BE2C (cell line): ENCODE measurements around the gene PMEPA1.
A peak's percentile ranks its signal among the peaks of the same experiment; 100 is the strongest.

Source experiments
- DNase-seq: peaks from one replicate; pipeline ENCODE4 v3.0.0-alpha.2; 2020
- H3K27me3 ChIP-seq: fragments of 250-450 bp; sonication (Bioruptor Pico); 2 replicates; pipeline ENCODE4 v1.5.1; 2020; ENCODE audit warnings: mild to moderate bottlenecking
- H3K36me3 ChIP-seq: fragments of 250-450 bp; sonication (Bioruptor Pico); 2 replicates; pipeline ENCODE4 v1.5.1; 2020; ENCODE audit warnings: mild to moderate bottlenecking
- H3K4me1 ChIP-seq: fragments of 250-450 bp; sonication (Bioruptor Pico); 2 replicates; pipeline ENCODE4 v1.5.1; 2020
- H3K4me3 ChIP-seq: 2 replicates; pipeline ENCODE4 v1.5.1; 2011; ENCODE audit warnings: low read depth, low read length
- H3K9me3 ChIP-seq: fragments of 250-450 bp; sonication (Bioruptor Pico); 2 replicates; pipeline ENCODE4 v1.5.1; 2020
- CTCF ChIP-seq: IDR thresholded peaks from 2 replicates; pipeline ENCODE4 v1.5.1; 2012; ENCODE audit warnings: mild to moderate bottlenecking, low read depth, low read length

PMEPA1 gene

GRCh38 chr20:57656252-57656820, 53.5 kb downstream of the PMEPA1 start:
- Histone ChIP-seq H3K9me3 (no peaks in the 10 kb centered on the region), H3K4me1 (peaks cover 7% of the 10 kb centered on the region), H3K27me3 (no peaks in the 10 kb centered on the region), H3K4me3 (no peak overlapping the region), H3K36me3 (peaks cover 11% of the 10 kb centered on the region)
- DNase-seq, result no peak
- no peak for TF ChIP-seq CTCF

DNA sequence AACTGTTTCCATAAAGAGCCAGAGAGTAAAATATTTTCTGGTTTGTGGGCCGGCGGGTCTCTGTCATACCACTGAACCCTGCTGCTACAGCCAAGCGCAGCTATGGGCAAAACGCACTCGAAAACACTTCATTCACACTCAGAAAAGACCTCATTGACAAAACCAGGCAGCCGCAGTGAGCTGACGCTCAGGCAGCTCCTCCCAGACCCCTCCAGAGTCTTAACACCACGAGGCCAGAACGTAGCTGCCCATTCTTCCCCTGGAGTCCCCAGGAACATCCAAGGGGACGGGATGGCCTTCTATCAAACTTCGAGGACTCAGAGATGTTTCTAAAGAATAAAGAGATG, 54.0 kb downstream of the PMEPA1 start:
- Histone ChIP-seq H3K9me3 (no peaks in the 10 kb centered on the region), H3K4me1 (peaks cover 7% of the 10 kb centered on the region), H3K4me3 (no peak overlapping the region), H3K36me3 (peaks cover 11% of the 10 kb centered on the region), H3K27me3 (no peaks in the 10 kb centered on the region)
- DNase-seq, result no peak
- no peak for TF ChIP-seq CTCF

- Histone ChIP-seq H3K27me3 (no peaks in the 10 kb centered on the region), H3K4me1 (peaks cover 7% of the 10 kb centered on the region), H3K36me3 (peaks cover 11% of the 10 kb centered on the region), H3K9me3 (no peaks in the 10 kb centered on the region), H3K4me3 (no peak overlapping the region)
- TF ChIP-seq CTCF, result no peak
- DNase-seq, result no peak
Measured at GRCh38 chr20:57654998-57655808, 54.6 kb downstream of the PMEPA1 start.

DNA sequence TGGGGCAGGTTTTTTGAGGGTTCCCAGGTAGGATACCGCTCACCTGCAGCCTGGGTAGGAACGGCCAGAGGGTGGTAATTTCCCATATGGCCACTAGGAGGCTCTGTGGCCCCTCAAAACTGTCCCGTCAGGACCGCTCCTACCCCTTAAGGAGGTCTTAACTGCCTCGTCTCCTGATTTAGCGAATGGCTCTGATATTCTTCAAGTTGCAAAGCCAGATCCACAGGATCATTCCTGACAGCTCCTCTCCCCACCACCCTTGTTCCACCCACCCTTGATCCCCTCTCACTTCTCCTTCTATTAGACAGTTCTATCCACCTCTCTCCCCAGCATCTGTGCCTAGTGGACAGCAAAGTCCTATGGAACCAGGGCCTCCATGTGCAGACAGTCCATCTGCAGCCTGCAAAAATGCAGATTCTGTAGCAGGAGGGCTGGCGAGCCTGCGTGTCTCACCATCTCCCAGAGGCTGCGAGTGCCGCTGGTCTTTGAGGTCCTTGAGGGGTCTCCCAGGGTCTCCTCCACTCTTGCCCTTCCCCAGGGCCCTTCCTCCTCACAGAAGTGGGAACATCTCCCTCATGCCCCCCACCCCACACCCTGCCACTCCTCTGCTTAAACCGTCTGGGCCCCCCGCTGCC, 55.3 kb downstream of the PMEPA1 start:
- H3K36me3 ChIP-seq, result peaks cover 13% of the 10 kb centered on the region
- peak; percentile 60 for DNase-seq
- no peaks in the 10 kb centered on the region for H3K9me3 ChIP-seq
- peak; percentile 96 for TF ChIP-seq CTCF
- no peak overlapping the region for H3K4me3 ChIP-seq
- H3K27me3 ChIP-seq, result no peaks in the 10 kb centered on the region
- H3K4me1 ChIP-seq, result peaks cover 7% of the 10 kb centered on the region

DNA sequence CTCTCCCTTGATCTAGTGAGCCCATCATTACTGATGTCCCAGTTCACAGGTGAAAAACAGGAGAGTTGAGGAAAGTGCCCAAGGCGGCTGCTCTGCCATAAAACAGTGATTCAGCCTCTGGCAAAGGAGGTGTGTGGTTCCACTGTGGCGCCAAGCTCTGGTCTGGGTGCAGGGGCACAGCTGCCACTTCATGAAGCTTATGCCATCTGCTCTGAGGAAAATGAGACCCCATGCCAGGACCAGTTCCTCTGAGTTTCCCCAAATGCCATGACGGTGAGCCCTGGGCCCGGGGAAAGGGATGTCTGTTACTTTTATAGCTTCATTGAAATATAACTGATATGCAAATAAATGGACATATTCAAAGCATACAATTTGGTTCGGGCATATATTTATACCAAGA, 55.9 kb downstream of the PMEPA1 start:
- Histone ChIP-seq H3K27me3 (no peaks in the 10 kb centered on the region), H3K4me3 (no peak overlapping the region), H3K4me1 (peaks cover 7% of the 10 kb centered on the region), H3K9me3 (no peaks in the 10 kb centered on the region), H3K36me3 (peaks cover 13% of the 10 kb centered on the region)
- no peak for TF ChIP-seq CTCF
- no peak for DNase-seq

- peaks cover 7% of the 10 kb centered on the region for H3K4me1 ChIP-seq
- no peak overlapping the region for H3K4me3 ChIP-seq
- no peak for DNase-seq
- peaks cover 13% of the 10 kb centered on the region for H3K36me3 ChIP-seq
- H3K9me3 ChIP-seq, result no peaks in the 10 kb centered on the region
- no peak for TF ChIP-seq CTCF
- no peaks in the 10 kb centered on the region for H3K27me3 ChIP-seq
Measured at GRCh38 chr20:57653546-57653900, 56.3 kb downstream of the PMEPA1 start.
